ENCODE data around the gene VPS33A.
A peak's percentile ranks its signal among the peaks of the same experiment; 100 is the strongest.
"Not testable (repeated sequence)": the region's sequence is repeated elsewhere in the genome, so short reads cannot be mapped to it uniquely, and the experiment has no call there.

VPS33A gene

DNA sequence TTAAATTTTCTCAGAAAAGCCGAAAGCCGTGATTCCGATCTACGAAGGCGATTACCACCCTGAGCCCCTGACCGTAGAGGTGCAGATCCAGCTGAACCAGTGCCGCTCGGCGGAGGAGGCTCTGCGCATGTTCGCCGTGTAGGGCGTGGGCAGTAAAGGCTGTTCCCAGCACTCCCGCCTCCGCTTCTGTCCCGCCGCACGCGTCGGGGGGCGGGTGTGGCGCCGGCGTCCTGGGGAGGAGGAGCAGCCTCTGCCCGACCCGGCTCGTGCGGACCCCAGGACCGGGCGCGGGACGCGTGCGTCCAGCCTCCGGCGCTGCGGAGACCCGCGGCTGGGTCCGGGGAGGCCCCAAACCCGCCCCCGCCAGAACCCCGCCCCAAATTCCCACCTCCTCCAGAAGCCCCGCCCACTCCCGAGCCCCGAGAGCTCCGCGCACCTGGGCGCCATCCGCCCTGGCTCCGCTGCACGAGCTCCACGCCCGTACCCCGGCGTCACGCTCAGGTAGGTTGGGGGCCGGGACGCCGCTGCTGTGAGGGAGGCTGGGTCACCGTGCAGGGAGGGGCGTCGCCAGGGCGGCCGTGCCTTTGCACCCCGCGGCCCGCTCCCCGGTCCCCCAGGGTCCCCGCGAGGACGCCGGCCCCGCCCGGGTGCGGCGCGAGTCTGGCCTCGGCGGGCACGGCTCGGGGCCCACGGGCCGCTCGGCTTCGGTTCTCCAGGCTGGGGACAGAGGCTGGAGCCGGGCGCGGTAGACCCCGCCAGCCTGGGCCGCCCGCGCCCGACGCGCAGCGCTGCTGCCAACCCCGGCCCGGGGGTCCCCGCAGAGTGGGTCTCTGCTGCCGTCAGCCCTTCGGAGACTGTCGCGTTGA, 62.8 kb downstream of the VPS33A start, which contains the start of gene B3GNT4:
Gene B3GNT4 (plus strand): TSS at position 409 of the 866 bp plus-strand sequence. CDS start 910 bp downstream, outside the sequence.
- peak; percentile 78 for DNase-seq

DNA sequence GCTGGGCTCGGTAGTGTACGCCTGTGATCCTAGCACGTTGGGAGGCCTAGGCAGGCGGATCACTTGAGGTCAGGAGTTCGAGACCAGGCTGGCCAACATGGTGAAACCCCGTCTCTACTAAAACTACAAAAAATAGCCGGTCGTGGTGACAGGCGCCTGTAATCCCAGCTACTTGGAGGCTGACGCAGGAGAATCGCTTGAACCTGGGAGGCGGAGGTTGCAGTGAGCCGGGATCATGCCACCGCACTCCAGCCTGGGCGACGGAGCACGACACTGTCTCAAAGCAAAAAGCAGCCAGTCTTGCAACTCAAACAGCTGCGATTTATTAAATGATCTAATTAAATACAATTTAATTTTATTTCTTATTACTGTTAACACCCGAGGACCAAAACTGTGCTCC, 63.5 kb downstream of the VPS33A start:
- DNase-seq, result not testable (repeated sequence)

DNA sequence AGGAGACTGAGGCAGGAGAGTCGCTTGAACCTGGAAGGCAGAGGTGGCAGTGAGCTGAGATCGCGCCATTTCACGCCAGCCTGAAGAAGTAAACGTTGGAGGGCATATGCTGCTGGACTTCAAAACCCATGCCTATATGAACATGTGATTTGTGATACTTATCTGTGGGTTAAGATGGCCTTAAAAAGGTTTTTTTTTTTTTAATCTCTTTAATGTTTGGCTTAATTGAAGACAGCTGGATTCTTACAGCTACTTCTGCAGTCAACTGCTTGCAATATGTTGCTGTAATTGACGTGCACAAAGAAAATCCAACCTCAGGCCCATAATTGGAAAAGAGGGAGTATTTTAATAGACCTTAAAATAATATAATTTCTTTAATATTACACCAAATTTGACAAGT, 64.3 kb downstream of the VPS33A start:
- DNase-seq, result no peak

DNA sequence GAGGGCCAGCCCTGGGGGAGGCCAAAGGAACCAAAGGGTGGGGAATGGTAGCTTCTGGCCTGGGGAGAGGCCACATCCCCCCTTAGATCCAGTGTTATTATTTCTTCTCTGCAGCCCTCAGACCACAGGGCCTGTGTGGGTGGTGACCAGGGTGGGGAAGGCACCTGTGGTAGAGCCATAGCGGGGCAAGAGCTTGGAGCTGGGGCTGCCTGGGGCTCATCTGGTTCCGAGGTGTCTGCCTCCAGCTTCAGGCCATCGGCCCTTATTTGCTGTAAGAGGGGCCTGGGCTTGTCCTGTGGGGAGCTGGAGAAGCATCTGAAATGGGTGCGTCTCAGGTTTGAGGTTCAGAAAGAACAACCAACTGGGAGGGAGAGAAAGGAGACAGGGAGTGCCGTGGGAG, 64.9 kb downstream of the VPS33A start:
- DNase-seq, result no peak

DNA sequence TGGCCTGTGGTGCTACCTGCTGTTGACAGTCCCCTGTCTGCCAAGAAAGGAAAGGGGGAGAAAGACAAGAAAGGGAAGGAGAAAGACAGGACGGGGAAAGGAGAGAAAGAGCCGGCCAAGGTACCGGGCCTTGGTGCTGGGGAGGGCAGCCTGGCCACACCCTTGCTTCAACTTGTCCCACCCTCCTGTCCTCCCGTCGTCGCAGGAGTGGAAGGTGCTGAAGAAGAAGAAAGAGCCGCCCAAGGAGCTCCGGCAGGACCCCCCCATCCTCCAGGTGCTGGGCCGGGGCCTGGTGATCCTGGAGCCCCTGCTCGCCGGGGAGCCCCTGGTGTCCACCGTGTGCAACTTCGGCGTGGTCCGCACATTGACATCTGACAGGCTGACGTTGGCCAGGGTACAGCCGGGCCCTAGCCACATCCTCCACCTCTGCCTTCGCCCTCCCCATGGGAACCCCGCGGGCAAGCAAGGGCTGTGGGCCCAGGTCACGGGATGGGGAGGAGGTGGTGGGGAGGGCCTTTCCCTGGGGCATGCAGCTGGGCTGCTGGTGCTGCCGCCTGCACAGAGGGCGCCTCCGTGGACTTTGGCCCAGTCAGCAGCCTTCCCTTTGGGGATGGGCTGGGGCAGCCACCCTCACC, 65.6 kb downstream of the VPS33A start:
- DNase-seq, result no peak

DNA sequence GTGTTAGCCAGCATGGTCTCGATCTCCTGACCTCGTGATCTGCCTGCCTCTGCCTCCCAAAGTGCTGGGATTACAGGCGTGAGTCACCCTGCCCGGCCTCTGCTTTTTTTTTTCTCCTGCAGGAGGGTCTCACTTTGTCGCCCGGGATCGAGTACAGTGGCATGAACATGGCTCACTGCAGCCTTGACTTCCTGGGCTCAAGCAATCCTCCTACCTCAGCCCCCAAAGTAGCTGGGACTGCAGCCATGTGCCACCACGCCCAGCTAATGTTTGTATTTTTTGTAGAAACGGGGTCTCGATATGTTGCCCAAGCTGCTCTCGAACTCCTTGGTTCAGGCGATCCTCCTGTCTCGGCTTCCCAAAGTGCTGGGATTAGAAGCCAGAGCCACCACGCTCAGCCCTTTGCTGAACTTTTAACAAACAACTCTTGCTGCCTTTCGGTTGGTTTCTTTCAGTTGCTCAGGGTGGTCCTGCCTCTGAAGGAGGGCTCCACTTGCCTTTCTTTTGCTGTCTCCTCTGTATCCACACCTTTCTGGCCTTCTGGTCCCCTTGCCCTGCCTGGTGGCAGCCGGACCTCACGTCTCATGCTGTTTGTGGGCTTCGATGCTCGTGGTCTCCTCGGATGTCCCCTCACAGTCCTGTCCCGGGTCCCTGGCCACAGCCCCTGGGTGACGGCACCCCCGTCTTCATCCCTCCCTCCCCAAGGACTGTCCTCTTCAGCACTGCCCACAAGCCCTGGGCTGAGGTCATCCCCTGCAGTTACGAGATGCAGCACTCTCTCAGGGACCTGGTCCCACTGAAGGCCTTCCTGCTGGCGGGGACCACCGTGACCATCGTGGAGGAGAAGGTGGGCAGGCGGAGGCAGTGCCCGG, 66.6 kb downstream of the VPS33A start:
- no peak for DNase-seq

DNA sequence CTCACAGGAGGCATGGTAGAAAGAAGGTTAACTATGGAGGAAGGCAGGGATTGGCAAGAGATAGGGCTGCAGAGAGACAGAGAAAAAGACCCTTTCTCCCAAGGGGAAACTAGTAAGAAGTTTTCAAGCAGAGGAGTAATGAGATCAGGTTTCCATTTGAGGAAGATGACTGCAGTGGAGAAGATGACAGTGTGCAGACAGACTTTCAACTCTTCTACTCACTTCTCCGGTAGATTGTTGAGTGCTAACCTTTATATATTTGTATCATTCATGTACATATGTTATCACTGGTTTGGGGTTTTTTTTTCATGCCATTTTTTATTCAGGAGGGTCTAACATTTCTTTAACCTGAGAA, 68.7 kb downstream of the VPS33A start:
- no peak for DNase-seq

DNA sequence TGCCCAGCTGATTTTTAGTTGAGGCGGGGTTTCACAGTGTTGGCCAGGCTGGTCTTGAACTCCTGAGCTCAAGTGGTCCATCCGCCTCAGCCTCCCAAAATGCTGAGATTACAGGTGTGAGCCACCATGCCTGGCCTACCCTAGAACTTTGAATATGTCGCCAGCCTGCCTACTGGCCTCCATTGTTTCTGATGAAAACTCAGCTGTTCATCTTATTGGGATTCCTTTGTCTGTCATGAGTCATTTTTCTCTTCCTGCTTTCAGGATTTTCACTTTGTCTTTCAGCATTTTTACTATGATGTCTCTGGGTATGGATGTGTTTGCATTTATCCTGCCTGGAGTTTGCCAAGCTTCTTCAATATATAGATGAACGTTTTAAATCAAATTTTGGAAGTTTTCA, 70.9 kb downstream of the VPS33A start:
- no peak for DNase-seq

DNA sequence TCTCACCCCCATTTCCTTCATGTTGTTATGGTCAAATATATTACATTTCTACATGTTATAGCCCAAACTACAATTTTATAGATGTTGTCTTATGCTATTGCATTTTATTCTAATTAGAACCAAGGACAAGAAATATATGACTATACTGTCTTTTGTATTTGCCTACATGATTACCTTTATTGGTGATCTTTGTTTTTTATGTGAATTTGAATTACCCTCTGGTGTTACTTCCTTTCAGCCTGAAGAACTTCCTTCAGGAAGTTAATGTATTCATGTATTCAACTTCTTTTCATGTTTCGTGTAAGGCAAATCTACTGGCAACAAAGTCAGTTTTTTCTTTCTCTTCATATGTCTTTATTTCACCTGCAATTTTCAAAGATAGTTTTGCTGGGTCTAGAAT, 71.5 kb downstream of the VPS33A start:
- no peak for DNase-seq

DNA sequence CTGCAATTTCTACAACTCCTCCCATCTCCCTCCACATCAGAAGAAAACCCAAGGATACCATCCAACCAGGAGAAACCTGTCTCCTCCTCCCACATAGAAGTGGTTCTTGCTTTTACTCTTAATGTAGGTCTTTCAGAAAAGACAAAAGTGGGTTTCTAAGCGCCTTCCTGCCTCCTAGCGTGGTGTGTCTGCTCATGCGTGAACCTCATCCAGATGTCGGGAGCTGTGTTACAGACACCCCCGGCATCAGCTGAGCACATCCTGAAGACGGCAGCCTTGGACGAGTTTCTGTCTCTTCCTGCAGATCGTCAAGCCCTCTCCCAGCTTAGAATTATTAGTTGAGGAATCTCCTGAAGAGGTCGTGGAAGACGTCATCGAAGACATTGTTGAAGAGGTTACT, 73.9 kb downstream of the VPS33A start:
- DNase-seq, result no peak

DNA sequence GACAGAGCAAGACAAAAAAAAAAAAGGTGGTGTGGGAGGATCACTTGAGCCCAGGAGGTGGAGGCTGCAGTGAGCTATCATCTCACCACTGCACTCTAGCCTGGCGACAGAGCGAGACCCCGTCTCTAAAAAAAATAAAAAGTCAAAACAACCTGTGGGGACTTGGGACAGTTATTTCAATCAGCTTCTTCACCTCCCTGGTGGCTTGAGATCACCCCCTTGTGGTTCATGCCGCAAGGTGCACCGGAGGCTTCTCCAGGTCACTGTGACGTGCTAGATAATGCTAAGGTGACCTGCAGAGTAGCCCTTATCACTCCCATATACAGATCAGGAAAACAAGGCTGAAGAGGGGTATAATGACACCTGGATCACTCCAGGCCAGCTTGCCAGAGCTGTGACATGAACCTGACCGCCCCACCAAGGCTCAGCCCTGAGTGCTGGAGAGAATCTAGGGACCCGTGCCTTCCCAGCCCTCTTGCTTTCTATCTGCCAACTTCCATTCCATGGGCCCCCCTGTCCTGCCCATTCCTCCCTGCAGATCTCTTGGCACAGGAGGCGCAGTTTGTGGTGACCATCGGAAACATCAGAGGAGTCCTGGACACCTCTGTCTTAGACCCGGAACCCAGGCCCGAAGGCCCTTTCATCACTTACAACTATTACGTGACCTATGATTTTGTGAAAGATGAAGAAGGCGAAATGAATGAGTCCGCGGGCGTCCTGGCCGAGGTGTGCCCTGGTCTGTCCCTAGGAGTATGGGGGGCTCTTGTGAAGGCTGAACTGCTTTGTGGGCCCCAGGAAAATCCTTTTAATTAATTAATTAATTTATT, 75.2 kb downstream of the VPS33A start:
- peak; percentile 73 for DNase-seq

DNA sequence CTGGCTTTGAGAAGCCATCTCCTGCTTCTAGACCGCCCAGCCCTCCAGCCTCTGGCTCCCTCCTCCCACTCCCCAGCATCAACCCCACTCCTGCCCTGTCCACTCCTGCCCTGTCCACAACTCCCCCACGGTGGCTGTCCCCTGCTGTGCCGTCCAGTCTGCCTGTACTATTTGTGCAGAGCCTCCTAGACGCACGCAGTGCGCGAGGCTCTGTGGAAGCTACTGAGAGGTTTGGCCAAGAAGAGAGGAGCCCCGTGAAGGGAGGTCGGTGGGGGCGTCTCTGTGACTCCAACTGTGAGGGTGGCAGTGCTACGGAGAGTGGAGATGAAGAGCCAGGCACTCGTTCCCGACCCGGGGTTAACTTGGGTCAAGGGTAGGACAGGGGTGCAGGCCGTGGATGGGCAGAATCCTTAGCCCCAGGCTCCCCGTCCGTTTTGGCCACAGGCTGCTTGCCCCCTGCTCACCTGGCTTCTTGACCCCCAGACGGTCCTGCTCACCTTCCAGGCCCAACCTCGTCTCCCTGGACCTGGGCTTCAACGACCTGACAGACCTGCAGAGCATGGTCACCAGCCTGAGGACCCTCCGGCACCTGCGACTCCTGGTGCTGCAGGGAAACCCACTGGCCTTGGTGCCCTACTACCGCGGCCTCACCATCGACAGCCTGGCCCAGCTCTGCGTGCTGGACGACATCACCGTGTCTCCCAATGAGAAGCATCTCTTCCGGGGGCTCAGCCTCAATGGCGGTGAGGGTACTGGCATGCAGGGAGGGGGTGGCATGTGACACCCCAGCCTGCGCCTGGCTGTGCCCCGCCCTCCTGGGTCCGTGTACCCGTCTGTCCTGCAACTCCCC, 76.4 kb downstream of the VPS33A start:
- no peak for DNase-seq

DNA sequence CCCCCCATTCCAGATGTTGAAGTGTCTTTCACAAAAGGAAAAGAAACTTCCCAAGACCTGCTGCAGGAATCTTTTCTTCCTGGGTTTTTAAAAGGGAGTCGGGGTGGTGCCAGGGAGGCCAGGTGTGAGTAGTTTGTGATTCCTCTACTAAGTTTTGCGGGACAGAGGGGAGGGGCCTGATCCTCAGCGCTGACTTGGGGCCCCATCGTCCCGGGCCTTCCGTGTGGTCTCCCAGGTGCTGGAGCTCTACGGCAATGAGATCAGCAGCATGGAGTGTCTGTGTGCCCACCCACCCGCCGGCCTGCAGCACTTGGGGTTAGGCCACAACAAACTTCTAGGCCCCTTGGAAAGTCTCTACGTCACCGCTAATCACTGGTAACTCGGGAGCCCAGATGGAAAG, 78.8 kb downstream of the VPS33A start:
- no peak for DNase-seq

DNA sequence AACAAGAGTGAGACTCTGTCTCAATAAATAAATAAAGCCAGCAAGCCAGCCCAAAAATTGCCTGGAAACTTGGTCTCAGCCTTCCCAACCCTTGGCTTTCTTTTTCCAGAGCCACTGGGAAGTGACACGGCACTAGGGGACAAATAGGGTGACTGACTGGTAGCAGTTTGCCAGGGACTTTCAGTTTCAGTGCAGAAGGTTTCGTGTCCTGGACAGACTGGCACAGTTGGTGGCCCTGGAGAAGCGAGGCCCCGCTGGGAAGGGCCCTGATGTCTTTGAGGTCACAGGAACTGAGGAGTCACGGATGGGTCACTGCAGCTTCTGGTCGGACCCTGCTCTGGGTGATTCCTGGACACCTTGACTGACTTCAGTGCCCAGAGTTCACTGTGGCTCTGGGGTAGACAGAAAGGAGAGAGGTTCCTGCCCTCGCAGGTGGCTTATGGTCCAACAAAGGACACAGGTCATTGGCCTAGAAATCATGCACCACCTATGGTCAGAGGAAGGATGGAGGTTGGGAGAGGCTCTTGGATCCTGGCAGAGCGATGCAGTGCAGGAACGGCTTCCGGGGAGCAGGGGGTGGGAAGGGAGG, 80.7 kb downstream of the VPS33A start:
- DNase-seq, result no peak

DNA sequence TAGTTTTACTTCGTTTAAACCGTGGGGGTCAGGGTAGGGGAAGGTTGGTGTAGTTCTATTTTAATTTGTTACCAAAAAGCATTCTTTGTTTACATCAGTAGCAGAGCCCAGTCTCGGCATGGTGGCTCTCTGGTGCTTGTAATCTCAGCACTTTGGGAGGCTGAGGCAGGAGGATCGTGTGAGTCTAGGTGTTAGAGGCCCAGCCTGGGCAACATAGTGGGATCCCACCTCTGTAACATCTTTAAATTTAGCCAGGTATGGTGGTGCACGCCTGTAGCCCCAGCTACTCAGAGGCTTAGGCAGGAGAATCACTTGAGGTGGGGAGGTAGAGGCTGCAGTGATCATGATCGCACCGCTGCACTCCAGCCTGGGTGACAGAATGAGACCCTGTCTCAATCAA, 81.2 kb downstream of the VPS33A start:
- no peak for DNase-seq

DNA sequence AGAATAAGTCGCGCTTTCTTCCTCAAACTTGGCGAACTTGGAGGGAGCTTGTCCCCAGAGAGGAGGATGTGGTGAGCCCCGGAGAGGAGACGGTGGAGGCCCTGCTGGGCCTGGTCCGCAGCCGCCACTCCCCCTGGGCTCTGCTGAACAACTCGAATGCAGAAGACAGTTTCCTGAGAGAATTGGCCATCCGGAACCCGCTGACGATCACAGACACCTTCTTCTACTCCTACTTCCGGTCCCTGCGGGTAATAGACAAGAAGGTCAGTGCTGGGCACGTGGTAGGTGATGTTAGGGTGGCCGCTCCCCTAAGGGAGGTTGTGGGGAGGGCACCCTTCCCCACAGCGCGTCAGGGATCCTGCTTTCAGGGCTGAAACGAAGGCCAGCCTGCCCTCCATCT, 81.8 kb downstream of the VPS33A start:
- no peak for DNase-seq

DNA sequence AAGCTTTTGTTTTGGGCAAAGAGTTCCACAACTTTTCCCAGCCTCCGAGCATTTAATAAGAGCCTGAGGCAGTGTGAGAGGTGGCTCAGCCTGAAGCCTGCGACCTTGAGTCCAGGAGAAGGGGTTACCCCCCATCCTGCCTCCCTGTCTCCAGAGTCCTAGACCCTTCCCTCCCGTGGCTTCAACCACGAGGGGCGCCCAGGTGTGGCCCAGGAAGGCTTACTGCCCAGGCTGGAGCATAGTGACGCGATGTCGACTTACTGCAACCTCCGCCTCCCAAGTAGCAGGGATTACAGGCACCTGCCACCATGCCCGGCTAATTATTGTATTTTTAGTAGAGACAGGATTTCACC, 82.7 kb downstream of the VPS33A start:
- no peak for DNase-seq

DNA sequence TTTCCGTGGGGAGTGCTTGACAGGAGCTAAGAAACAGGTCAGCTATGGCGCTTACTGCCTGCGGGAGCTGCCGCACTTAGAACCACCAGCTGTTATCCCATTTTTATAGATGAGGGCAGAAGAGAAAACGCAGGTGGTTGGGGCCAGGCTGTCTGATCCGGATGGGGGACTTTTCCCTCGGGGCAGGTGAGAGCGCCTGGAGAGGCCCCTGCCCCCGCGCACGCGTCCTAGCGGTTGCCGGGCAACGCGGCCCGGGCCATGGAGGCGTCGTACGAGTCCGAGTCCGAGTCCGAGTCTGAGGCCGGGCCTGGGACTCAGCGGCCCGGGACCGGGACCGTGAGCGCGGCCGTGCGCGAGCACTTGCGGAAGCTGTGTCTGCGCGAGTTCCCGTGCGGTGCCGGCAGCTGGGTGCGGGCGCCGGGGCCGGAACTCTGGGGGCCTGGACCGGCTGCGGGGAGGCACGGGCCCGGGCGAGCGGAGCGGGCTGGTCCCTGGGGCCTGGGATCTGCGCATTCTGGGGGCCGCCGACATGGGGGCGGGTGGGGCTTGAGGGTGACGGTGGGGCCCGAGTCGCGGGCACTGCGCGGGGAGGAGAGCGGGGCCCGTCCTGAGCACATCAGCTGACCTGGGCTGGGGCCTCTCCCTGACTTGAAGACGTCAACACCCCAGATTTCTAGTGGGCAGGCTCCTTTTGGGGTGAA, 83.3 kb downstream of the VPS33A start, which contains the start of gene LRRC43:
Gene LRRC43 (plus strand): TSS at position 237 of the 701 bp plus-strand sequence. CDS start 22 bp downstream, at position 259.
- peak; percentile 28 for DNase-seq

Measured in CD4-positive, alpha-beta T cell treated with Interleukin-12 subunit alpha and Interleukin-12 subunit beta, for 1 hour (primary cell).